ENCODE data around the gene ERBB4.
A peak's percentile ranks its signal among the peaks of the same experiment; 100 is the strongest.

Gene ERBB4

GRCh38 chr2:211985393-211985792, 553.2 kb downstream of the ERBB4 start:
- TF ChIP-seq CTCF (conservative IDR thresholded peaks at IDR 0.05; ENCODE audit: low read depth, low read length) = no peak
- no peak overlapping the region for H3K4me3 ChIP-seq (ENCODE audit: low read depth, low read length)
- no peak for DNase-seq (ENCODE audit: low read depth)

- no peak for TF ChIP-seq CTCF (conservative IDR thresholded peaks at IDR 0.05; ENCODE audit: low read depth, low read length)
- peak; percentile 6 for DNase-seq (ENCODE audit: low read depth)
These were observed 556.4 kb downstream of the ERBB4 start for GRCh38 chr2:211982162-211982561.

GRCh38 chr2:211981451-211981850, 557.2 kb downstream of the ERBB4 start:
- no peak overlapping the region for H3K4me3 ChIP-seq (ENCODE audit: low read depth, low read length)
- no peak for TF ChIP-seq CTCF (conservative IDR thresholded peaks at IDR 0.05; ENCODE audit: low read depth, low read length)
- DNase-seq (ENCODE audit: low read depth) = no peak

More at GRCh38 chr2:211982162-211982561, 556.4 kb downstream of the ERBB4 start:
- no peak overlapping the region for H3K4me3 ChIP-seq (ENCODE audit: low read depth, low read length)

GRCh38 chr2:211976076-211976475, 562.5 kb downstream of the ERBB4 start:
- no peak for TF ChIP-seq CTCF (conservative IDR thresholded peaks at IDR 0.05; ENCODE audit: low read depth, low read length)
- no peak overlapping the region for H3K4me3 ChIP-seq (ENCODE audit: low read depth, low read length)
- DNase-seq (ENCODE audit: low read depth) = no peak

GRCh38 chr2:211967234-211967633, 571.4 kb downstream of the ERBB4 start:
- DNase-seq (ENCODE audit: low read depth) = no peak
- TF ChIP-seq CTCF (conservative IDR thresholded peaks at IDR 0.05; ENCODE audit: low read depth, low read length) = no peak
- H3K4me3 ChIP-seq (ENCODE audit: low read depth, low read length) = no peak overlapping the region

- no peak overlapping the region for H3K4me3 ChIP-seq (ENCODE audit: low read depth, low read length)
- DNase-seq (ENCODE audit: low read depth) = no peak
- no peak for TF ChIP-seq CTCF (conservative IDR thresholded peaks at IDR 0.05; ENCODE audit: low read depth, low read length)
These were observed 574.6 kb downstream of the ERBB4 start for GRCh38 chr2:211963969-211964368.

GRCh38 chr2:211957799-211958198, 580.8 kb downstream of the ERBB4 start:
- no peak overlapping the region for H3K4me3 ChIP-seq (ENCODE audit: low read depth, low read length)
- TF ChIP-seq CTCF (conservative IDR thresholded peaks at IDR 0.05; ENCODE audit: low read depth, low read length) = no peak
- no peak for DNase-seq (ENCODE audit: low read depth)

All from choroid plexus epithelial cell (primary cell).